RWPE2 (cell line): ENCODE data around the gene CHRNB1.
"Not testable (repeated sequence)": the region's sequence is repeated elsewhere in the genome, so short reads cannot be mapped to it uniquely, and the experiment has no call there.

Source experiments
- ATAC-seq: fragments of 200-7000 bp; cut with Tn5 transposase; 3 replicates; pipeline ENCODE4 v1.9.1; 2021; ENCODE audit warnings: low read depth
- DNase-seq: peaks from one replicate; pipeline ENCODE4 v3.0.0-alpha.2; 2020; ENCODE audit warnings: low spot score
- H3K27ac ChIP-seq: fragments of 450-650 bp; 2 replicates; pipeline ENCODE4 v1.5.1; 2017; ENCODE audit warnings: mild to moderate bottlenecking; ENCODE audit not compliant: poor library complexity, severe bottlenecking
- H3K27me3 ChIP-seq: fragments of 250-450 bp; sonication (Bioruptor Pico); 2 replicates; pipeline ENCODE4 v1.5.1; 2021; ENCODE audit warnings: mild to moderate bottlenecking, moderate library complexity; ENCODE audit not compliant: insufficient read depth, poor library complexity, severe bottlenecking
- H3K36me3 ChIP-seq: fragments of 250-450 bp; sonication (Bioruptor Pico); 2 replicates; pipeline ENCODE4 v1.5.1; 2020; ENCODE audit warnings: low read depth, mild to moderate bottlenecking, moderate library complexity
- H3K4me1 ChIP-seq: fragments of 250-450 bp; sonication (Bioruptor Pico); 2 replicates; pipeline ENCODE4 v1.5.1; 2021; ENCODE audit warnings: mild to moderate bottlenecking, moderate library complexity; ENCODE audit not compliant: insufficient read depth, poor library complexity, severe bottlenecking
- H3K4me3 ChIP-seq: fragments of 250-450 bp; sonication (Bioruptor Pico); 2 replicates; pipeline ENCODE4 v1.5.1; 2021; ENCODE audit warnings: mild to moderate bottlenecking, moderate library complexity; ENCODE audit not compliant: severe bottlenecking
- H3K9me3 ChIP-seq: fragments of 250-450 bp; sonication (Bioruptor Pico); 2 replicates; pipeline ENCODE4 v1.5.1; 2021; ENCODE audit warnings: mild to moderate bottlenecking, moderate library complexity; ENCODE audit not compliant: severe bottlenecking
- TF ChIP-seq, protein P1 (sequence below): fragments of 450-650 bp; IDR thresholded peaks from one replicate; pipeline ENCODE4 v1.5.1; 2017; ENCODE audit warnings: mild to moderate bottlenecking, moderate library complexity; ENCODE audit not compliant: poor library complexity, severe bottlenecking

Gene CHRNB1

DNA sequence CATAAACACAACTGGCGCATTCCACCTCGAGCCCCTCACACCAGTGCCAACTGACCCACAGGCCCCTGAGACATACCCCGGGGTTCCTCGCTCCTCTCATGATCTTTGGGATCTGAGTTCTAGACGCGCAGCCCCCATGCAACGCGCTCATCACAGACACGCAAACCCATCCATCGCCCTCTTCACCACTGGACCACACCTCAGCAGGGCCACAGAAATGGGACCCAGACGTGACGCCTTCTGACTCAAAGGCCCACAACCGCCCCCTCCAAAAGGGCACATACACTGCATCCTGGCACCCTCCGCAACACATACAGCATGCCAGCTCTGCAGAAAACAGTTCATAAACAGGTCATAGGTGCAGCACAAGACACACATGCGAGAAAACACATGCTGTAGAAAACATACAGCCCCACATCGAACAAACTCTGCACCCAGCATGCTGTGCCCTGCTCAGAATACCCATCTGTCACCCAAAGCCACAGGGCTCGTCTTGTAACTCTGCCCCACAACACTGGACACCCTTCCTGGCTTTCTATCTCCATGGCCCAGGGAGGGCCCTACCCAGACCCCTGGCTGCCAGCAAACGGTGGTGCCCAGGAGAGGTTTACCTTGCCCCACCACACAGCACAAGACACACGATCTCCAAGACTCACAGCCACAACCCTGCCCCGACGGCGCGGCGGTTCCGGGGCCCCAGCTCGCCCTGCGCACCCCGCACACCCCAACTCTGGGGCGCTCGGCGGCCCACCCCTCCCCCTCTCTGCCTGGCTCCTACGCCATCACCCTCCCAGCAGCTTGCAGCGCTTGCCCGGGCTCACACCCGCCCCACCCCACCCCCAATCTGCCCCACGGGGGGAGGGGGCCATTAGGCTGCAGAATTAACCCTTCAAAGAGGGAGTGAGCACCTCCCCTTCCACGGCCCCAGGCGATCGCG, 33.7 kb downstream of the CHRNB1 start:
- Histone ChIP-seq H3K36me3 (peaks cover 9% of the 10 kb centered on the region; the same call in 1 of the 2 replicates), H3K4me3 (peak overlapping the region; percentile 62), H3K9me3 (no peaks in the 10 kb centered on the region), H3K27ac (peak overlapping the region; percentile 95), H3K27me3 (no peaks in the 10 kb centered on the region), H3K4me1 (peaks cover 24% of the 10 kb centered on the region)
- DNase-seq (no peak), ATAC-seq (peak; percentile 11)
- TF ChIP-seq, protein P1, sequence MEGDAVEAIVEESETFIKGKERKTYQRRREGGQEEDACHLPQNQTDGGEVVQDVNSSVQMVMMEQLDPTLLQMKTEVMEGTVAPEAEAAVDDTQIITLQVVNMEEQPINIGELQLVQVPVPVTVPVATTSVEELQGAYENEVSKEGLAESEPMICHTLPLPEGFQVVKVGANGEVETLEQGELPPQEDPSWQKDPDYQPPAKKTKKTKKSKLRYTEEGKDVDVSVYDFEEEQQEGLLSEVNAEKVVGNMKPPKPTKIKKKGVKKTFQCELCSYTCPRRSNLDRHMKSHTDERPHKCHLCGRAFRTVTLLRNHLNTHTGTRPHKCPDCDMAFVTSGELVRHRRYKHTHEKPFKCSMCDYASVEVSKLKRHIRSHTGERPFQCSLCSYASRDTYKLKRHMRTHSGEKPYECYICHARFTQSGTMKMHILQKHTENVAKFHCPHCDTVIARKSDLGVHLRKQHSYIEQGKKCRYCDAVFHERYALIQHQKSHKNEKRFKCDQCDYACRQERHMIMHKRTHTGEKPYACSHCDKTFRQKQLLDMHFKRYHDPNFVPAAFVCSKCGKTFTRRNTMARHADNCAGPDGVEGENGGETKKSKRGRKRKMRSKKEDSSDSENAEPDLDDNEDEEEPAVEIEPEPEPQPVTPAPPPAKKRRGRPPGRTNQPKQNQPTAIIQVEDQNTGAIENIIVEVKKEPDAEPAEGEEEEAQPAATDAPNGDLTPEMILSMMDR: no peak

DNA sequence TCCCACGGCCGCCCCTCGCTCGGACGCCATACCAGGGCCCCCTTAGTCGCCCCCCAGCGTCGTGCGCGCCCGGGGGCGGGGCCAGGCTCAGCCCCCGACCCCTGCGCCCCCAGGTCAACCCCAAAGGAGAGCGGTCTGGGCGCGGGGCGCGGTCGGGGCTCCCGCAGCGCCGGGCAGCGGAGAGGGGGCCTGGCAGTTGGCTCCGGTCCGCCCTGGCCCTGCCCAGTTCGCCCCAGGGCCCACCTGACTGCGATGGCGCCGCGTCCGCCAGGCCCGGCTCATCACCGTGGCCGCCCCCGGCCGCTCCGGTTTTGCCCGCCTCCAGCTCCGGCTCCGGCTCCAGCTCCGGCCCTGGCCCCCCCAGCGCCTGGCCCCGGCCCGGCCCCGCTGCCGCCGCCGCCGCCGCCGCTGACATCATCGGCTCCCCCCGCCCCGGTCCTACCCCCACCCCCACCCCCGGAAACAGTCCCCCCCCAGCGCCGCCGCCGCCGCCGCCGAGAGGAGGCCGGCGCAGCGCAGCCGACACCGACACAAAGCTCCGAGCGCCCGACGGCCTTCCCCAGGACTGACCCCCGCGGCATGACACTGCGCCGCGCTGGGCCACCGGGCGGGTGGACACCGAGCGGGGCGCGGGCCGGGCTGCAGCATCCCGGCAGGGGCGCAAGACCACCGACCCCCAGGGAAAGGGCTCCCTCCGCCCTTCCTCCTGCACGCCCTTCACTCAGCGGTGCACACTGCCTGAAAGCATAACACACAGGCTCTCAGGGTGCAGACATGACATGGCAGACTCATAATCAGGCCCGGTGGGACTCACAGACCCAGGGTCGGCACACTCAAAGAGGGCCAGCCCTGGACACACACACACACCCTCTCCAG, 34.6 kb downstream of the CHRNB1 start, which contains the start of gene ZBTB4:
Gene ZBTB4 (minus strand): TSS at position 419 of the 876 bp plus-strand sequence. CDS start 12,830 bp downstream, outside the sequence.
- DNase-seq (no peak), ATAC-seq (no peak)
- Histone ChIP-seq H3K36me3 (peaks cover 7% of the 10 kb centered on the region; the same call in 1 of the 2 replicates), H3K27me3 (no peaks in the 10 kb centered on the region), H3K27ac (peak within 1 kb of the TSS; percentile 95), H3K9me3 (no peaks in the 10 kb centered on the region), H3K4me3 (peak within 1 kb of the TSS; percentile 62), H3K4me1 (peaks cover 24% of the 10 kb centered on the region)
- TF ChIP-seq, protein P1: no peak

DNA sequence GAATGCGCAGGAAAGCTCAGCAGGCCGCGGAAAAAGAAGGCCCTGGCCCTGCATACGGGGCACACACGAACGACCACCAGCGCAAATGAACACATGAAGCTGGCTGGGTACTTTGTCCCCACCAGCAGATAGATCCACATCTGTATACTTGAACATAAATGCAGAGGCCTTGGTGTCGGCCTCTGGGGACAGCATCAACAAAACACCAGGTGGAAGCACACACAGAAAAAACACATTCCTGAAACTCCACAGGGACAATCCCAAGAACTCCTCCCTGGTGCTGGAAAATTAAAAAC, 35.2 kb downstream of the CHRNB1 start:
- DNase-seq (no peak), ATAC-seq (no peak)
- TF ChIP-seq, protein P1: no peak
- Histone ChIP-seq H3K9me3 (no peaks in the 10 kb centered on the region), H3K27ac (peak overlapping the region; percentile 95), H3K4me3 (peak overlapping the region; percentile 62), H3K36me3 (peaks cover 5% of the 10 kb centered on the region; the same call in 1 of the 2 replicates), H3K27me3 (no peaks in the 10 kb centered on the region), H3K4me1 (peaks cover 22% of the 10 kb centered on the region)

DNA sequence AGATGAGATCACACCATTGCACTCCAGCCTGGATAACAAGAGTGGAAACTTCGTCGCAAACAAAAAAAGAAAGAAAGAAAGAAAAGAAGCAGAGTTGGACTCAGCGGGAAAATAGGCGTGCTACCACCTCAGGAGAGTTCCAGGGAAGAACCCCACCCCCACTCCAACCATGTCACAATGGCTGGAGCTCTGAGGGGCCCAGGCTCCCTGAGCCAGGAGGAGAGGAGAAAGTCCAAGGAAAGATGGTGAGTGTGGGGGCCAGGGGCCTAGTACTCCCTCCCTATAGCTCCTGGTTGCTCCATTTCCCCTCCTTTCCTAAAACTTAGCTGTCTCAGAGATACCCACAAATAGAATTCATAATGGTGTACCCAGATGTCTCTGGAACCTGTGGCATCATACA, 36.4 kb downstream of the CHRNB1 start, which contains the start of gene SLC35G6:
Gene SLC35G6 (plus strand): TSS at position 172 of the 400 bp plus-strand sequence. CDS start 71 bp downstream, at position 243.
- not testable (repeated sequence) for H3K36me3 ChIP-seq, ATAC-seq, H3K27me3 ChIP-seq, H3K4me3 ChIP-seq, H3K9me3 ChIP-seq, DNase-seq
- Histone ChIP-seq H3K4me1 (peaks cover 15% of the 10 kb centered on the region), H3K27ac (peak within 1 kb of the TSS; percentile 95)

DNA sequence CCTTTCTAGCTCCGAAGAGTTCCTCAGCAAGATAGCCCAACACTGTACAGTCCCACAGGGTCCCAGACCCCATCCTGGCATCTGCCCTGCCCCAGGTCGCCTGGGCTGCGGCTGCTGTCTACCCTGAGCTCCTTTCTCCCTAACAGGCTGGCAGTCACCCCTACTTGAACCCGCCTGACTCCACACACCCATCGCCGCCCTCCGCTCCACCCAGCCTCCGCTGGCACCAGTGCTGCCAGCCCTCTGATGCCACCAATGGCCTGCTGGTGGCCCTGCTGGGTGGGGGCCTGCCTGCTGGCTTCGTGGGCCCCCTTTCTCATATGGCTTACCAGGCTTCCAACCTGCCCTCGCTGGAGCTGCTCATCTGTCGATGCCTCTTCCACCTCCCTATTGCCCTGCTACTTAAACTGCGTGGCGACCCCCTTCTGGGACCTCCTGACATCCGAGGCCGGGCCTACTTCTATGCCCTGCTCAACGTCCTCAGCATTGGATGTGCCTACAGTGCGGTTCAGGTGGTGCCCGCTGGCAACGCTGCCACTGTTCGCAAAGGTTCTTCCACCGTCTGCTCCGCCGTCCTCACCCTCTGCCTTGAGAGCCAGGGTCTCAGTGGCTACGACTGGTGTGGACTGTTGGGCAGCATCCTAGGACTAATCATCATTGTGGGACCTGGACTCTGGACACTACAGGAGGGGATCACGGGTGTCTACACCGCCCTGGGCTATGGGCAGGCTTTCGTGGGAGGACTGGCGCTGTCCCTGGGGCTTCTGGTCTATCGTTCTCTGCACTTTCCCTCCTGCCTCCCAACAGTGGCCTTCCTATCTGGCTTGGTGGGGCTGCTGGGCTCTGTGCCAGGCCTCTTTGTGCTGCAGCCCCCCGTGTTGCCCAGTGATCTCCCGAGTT, 37.2 kb downstream of the CHRNB1 start:
- not testable (repeated sequence) for H3K4me3 ChIP-seq, H3K9me3 ChIP-seq, H3K36me3 ChIP-seq, DNase-seq, H3K27me3 ChIP-seq, ATAC-seq
- peaks cover 17% of the 10 kb centered on the region for H3K4me1 ChIP-seq
- H3K27ac ChIP-seq: peak overlapping the region; percentile 95

DNA sequence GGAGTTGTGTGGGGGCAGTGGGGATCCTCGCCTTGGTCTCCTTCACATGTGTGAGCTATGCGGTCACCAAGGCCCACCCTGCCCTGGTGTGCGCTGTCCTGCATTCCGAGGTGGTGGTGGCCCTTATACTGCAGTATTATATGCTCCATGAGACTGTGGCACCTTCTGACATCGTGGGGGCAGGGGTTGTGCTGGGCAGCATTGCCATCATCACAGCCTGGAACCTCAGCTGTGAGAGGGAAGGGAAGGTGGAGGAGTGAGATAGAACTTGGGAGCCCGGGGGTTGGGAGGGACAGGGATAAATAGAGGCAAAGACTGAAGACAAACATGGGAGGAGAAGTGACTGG, 37.9 kb downstream of the CHRNB1 start:
- not testable (repeated sequence) for ATAC-seq, H3K36me3 ChIP-seq, H3K4me3 ChIP-seq, H3K27me3 ChIP-seq, DNase-seq, H3K9me3 ChIP-seq
- Histone ChIP-seq H3K27ac (peak overlapping the region; percentile 84), H3K4me1 (peaks cover 14% of the 10 kb centered on the region)
